Fibroblast of villous mesenchyme (primary cell): ENCODE results near the gene CEP290. TPM values are rescaled to one million over a fixed set of nuclear protein-coding genes. Genes with fewer than 3 reads are reported as not detected.

Experiments used
- DNase-seq: peaks from one replicate; pipeline ENCODE4 v3.0.0-alpha.2; 2010; ENCODE audit warnings: low read depth
- H3K4me3 ChIP-seq: 2 replicates; pipeline ENCODE4 v1.5.1; 2011; ENCODE audit warnings: low read depth, mild to moderate bottlenecking, low read length
- total RNA-seq: library from RNA; depleted of rRNA; stranded (reverse); fragments of >200 nt; gene quantifications from 2 replicates; pipeline ENCODE4 v1.2.3, GENCODE V29; 2012
- TF ChIP-seq, protein P1 (sequence below): IDR thresholded peaks from 2 replicates; pipeline ENCODE4 v1.5.1; 2012; ENCODE audit warnings: low read depth, mild to moderate bottlenecking, low read length; ENCODE audit not compliant: insufficient read depth

CEP290 gene
- total RNA-seq, 1 donor = 20.7 TPM

DNA sequence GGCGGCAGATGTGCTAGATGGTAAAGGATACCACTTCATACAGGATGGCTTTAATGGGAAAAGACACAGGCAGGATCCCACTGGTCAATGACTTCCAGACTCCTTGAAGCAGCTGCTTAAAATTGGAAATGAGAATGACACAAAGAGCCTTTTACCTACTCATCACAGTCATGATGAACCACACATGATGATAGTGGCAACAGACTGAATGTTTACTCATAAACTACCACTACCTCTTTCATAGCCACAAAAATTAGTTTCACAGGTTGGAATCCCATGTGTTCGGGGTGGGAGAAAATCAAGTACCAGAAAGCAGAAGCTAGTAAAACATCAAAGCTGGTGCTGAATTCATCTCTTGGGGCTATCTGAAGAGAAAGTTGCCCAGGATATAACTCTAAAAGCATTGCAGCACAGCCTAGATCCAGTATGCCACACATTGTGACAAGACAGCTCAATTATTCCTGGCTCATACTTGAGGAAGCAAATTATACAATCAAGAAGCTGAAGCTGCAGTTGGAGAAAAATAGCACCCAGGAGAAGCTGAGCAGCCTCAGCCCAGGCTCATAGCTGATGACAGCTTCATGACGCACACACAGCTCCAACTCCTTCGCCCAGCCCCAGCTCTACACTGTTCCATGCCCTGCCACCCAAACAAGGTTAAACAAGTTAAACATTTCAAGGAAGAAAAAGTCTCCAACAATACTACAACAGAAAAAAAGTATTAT is 83.7 kb downstream of the CEP290 start:
- no peak for DNase-seq
- no peak overlapping the region for H3K4me3 ChIP-seq
- TF ChIP-seq, protein P1, sequence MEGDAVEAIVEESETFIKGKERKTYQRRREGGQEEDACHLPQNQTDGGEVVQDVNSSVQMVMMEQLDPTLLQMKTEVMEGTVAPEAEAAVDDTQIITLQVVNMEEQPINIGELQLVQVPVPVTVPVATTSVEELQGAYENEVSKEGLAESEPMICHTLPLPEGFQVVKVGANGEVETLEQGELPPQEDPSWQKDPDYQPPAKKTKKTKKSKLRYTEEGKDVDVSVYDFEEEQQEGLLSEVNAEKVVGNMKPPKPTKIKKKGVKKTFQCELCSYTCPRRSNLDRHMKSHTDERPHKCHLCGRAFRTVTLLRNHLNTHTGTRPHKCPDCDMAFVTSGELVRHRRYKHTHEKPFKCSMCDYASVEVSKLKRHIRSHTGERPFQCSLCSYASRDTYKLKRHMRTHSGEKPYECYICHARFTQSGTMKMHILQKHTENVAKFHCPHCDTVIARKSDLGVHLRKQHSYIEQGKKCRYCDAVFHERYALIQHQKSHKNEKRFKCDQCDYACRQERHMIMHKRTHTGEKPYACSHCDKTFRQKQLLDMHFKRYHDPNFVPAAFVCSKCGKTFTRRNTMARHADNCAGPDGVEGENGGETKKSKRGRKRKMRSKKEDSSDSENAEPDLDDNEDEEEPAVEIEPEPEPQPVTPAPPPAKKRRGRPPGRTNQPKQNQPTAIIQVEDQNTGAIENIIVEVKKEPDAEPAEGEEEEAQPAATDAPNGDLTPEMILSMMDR = no peak

DNA sequence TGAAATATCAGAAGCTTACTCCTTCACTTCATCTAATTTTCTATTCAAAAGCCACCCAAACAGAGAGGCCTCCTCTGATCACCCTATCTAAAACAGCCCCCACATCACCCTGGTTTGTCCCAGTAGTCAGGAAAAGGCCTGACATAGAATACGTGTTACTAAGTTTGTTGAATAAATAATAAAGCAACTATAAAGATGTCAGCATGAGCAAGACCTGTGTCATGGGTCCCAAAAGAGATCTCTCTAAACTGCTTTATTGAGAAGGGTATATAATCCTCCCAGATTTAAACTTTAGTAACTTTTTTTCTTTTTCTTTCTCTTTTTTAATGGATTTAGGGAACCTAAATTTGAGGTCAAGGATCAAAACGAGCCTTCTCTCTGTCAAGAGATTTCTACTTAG is 85.3 kb downstream of the CEP290 start:
- no peak for DNase-seq
- TF ChIP-seq, protein P1 = no peak
- H3K4me3 ChIP-seq = no peak overlapping the region

DNA sequence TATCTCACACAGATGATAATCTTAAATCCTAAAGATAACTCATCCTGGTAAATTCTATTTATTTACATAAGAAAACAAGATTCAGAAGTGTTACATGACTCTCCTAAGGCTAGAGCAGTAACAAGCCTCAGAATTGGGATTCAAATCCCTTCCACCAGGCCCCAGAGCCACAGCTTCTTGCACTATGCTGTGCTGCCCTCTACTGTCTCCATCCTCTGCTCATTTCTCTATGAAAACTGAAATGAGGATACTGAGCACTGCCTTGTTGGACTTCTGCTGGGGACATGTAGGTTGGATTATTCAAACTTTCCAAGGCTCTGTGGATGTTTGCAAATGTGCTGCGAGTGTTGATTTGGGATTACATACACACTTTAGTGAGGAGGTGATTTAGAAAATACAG is 89.2 kb downstream of the CEP290 start:
- DNase-seq = peak; percentile 44
- H3K4me3 ChIP-seq = no peak overlapping the region
- TF ChIP-seq, protein P1 = peak; percentile 67

DNA sequence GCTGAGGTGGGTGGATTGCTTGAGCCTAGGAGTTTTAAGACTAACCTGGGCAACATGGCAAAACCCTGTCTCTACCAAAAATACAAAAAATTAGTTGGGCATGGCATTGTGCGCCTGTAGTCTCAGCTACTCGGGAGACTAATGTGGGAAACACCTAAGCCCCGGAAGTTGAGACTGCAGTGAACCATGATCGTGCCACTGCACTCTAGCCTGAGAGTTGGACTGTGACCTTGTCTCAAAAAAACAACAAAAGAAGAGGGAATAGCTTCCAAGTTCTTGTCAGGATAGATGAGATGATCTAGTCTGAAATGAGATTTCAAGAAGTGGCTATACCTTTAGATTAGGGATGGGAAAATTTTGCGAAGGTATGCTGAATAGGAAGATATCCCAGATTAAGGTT is 97.9 kb downstream of the CEP290 start:
- TF ChIP-seq, protein P1 = no peak
- DNase-seq = no peak
- no peak overlapping the region for H3K4me3 ChIP-seq

DNA sequence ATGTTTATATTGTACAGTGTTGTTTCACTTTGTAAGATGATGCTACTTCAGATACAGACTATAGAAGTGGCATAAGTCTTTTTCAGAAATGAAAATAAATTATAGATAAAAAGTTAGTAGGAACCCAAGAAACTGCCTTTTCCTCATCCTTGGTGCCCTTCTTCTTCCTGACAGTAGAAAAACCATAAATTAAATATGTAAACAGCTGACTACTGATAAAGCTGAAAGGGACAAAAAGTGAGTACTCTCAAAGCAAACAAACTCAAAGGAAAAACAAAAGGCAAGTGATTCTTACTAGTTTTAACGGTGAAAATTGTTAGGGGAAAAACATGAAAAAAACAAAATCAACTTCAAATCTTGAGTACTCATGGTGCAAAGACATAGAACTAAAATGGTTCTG is 104.1 kb downstream of the CEP290 start:
- no peak for DNase-seq
- TF ChIP-seq, protein P1 = no peak
- no peak overlapping the region for H3K4me3 ChIP-seq

DNA sequence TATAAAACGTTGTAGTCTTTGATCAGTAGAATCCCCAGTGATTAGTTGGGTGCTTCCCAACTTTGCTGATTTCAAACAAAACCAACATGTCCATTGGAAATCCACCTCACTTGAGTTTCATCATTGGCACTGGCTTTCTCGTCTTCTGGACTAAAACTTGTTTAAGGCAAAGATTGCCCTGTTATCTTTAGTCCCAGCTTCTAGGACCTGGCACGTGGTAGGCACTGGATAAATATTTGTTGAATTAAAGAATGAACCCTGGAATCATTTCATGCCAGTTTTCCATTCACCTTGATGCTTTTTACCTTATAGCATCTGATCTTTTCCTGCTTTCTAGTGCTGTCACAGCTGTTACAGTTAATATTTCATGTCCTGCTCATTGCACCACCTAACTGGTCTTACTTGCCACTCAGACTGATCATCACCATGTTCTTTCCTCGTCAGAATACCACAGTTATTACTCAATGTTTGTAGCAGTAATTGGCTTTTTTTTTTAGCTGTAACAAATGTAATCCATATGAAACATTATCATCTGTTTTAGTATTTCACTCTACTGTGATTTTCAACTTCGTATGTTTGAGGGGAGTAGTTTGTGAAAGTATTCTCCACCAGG is 105.4 kb downstream of the CEP290 start:
- TF ChIP-seq, protein P1 = no peak
- H3K4me3 ChIP-seq = peak overlapping the region; percentile 86
- DNase-seq = peak; percentile 46
